Spleen (tissue), 11 donors: ENCODE data around the gene ERC2. TPM values are rescaled to one million over a fixed set of nuclear protein-coding genes. Genes with fewer than 3 reads are reported as not detected.
"Not testable (repeated sequence)": the region's sequence is repeated elsewhere in the genome, so short reads cannot be mapped to it uniquely, and the experiment has no call there.

Source experiments
- DNase-seq: peaks from one replicate; pipeline ENCODE4 v3.0.0-alpha.2; 2020
- H3K27ac ChIP-seq, 8 donors: fragments of 200-600 bp; sonication (generic) in 7 of 8; 1 replicate in 4 of 8; 2 replicates in 4 of 8; pipeline versions ENCODE4 v1.5.0 to v1.8.0; 2016 to 2021; ENCODE audit warnings: inconsistent platforms in 4 of 8, mild to moderate bottlenecking in 4 of 8, moderate library complexity in 1 of 8
- H3K27me3 ChIP-seq, 7 donors: fragments of 200-600 bp; sonication (generic) in 6 of 7; replicated peaks in 1 of 7; 1 replicate in 4 of 7; 2 replicates in 3 of 7; pipeline versions ENCODE4 v1.5.0 to v1.8.0; 2016 to 2021; ENCODE audit warnings: inconsistent platforms in 3 of 7, mild to moderate bottlenecking in 1 of 7
- H3K36me3 ChIP-seq, 6 donors: fragments of 200-600 bp; sonication (generic) in 5 of 6; 1 replicate in 4 of 6; 2 replicates in 2 of 6; pipeline versions ENCODE4 v1.5.0 to v1.8.0; 2016 to 2021; ENCODE audit warnings: inconsistent platforms in 2 of 6
- H3K4me1 ChIP-seq, 6 donors: fragments of 200-600 bp; sonication (generic) in 5 of 6; 1 replicate in 3 of 6; 2 replicates in 3 of 6; pipeline versions ENCODE4 v1.5.0 to v1.8.0; 2016 to 2021; ENCODE audit warnings: inconsistent platforms in 3 of 6
- H3K4me3 ChIP-seq, 8 donors: fragments of 200-600 bp; sonication (generic) in 7 of 8; 1 replicate in 4 of 8; 2 replicates in 4 of 8; pipeline versions ENCODE4 v1.5.0 to v1.8.0; 2016 to 2021; ENCODE audit warnings: inconsistent platforms in 4 of 8, mild to moderate bottlenecking in 4 of 8, moderate library complexity in 2 of 8
- H3K9me3 ChIP-seq, 8 donors: fragments of 200-600 bp; sonication (generic) in 7 of 8; 1 replicate in 4 of 8; 2 replicates in 4 of 8; pipeline versions ENCODE4 v1.5.0 to v1.8.0; 2016 to 2021; ENCODE audit warnings: inconsistent platforms in 4 of 8
- CTCF ChIP-seq, 11 experiments: fragments of 200-600 bp in 7 of 11; fragments of 450-650 bp in 4 of 11; sonication (generic) in 4 of 11; IDR thresholded peaks in 8 of 11; conservative IDR thresholded peaks in 3 of 11; 1 replicate in 7 of 11; 2 replicates in 4 of 11; pipeline versions ENCODE4 v1.4.0 to v1.8.0; 2016 to 2021; ENCODE audit warnings: antibody characterized with exemption in 11 of 11, inconsistent platforms in 4 of 11, mild to moderate bottlenecking in 1 of 11
- POLR2A ChIP-seq, 3 donors: fragments of 450-650 bp; IDR thresholded peaks; one replicate each; pipeline ENCODE4 v1.5.1; 2017; ENCODE audit warnings: antibody characterized with exemption in 3 of 3, mild to moderate bottlenecking in 1 of 3
- POLR2AphosphoS5 ChIP-seq, 3 donors: sonication (generic); formaldehyde crosslinking; IDR thresholded peaks; one replicate each; pipeline ENCODE4 v1.5.1; 2017; ENCODE audit warnings: antibody characterized with exemption in 3 of 3
- WGBS, 5 donors: extraction: QIAGEN DNeasy Blood & Tissue Kit in 3 of 5; methylation state at CpG; one replicate each; pipeline versions ENCODE4 v1.1.5 to v1.1.7; 2013 to 2018; 5-methylcytosine and 5-hydroxymethylcytosine counted together
- intact Hi-C: fragments of 100-400 bp; cut with DNase I; formaldehyde crosslinking; loops from one replicate; pipeline ENCODE4 v1.15.0; 2023; ENCODE audit warnings: low total_unique reads
- polyA plus RNA-seq, 3 donors: library from polyadenylated mRNA; stranded (reverse); fragments of 200-250 nt; gene quantifications; one replicate each; pipeline ENCODE4 v1.2.1, GENCODE V29; 2013
- total RNA-seq, 7 donors: library from RNA; depleted of rRNA in 3 of 7; stranded (reverse); fragments of >200 nt in 3 of 7; fragmentation: NEBNext Ultra II Directional in 4 of 7; extraction: Animal tissue kit (Norgen Biotek cat#: 25700) in 4 of 7; gene quantifications; one replicate each; pipeline versions ENCODE4 v1.1.0 to v1.2.1, GENCODE V29; 2016 to 2021
- donor health status: healthy with polysubstance abuse.
- donor health status: DM: no; HTN: no; CAD: no; lungs with moderate emphysema.
- donor health status: DM: no; HTN: no; CAD: no.
- donor health status: Bipolar disorder and iron deficiency.
- donor health status: healthy.
- donor health status: DM: no; HTN: no; CAD: no.
- donor health status: DM: yes; HTN: yes; CAD: no.

ERC2 gene
- total and polyA plus RNA-seq, 10 donors = 0.04 to 4.9 (median 0.39) TPM

GRCh38 chr3:56023546-56023945 lies 444.7 kb downstream of the ERC2 start:
- intact Hi-C loops = no loop called here
- no peak overlapping the region for H3K4me3 ChIP-seq
- H3K27ac ChIP-seq = no peak overlapping the region
- no peaks in the 10 kb centered on the region for H3K36me3 ChIP-seq
- TF ChIP-seq CTCF (IDR thresholded peaks at IDR 0.05 in 8 of 11, conservative IDR thresholded peaks at IDR 0.05 in 3 of 11) = no peak
- no peak for TF ChIP-seq POLR2AphosphoS5 (IDR thresholded peaks at IDR 0.05)
- no peak for TF ChIP-seq POLR2A (IDR thresholded peaks at IDR 0.05)
- H3K4me1 ChIP-seq = no peaks in the 10 kb centered on the region
- H3K27me3 ChIP-seq = no peaks in the 10 kb centered on the region
- 64 to 78% (median 76%) methylated on average over 2 of the region's 2 CpGs for WGBS, 5 donors
- H3K9me3 ChIP-seq = peaks cover 0 to 4% (median 0%) of the 10 kb centered on the region in 8 donors
- no peak for DNase-seq

GRCh38 chr3:56022619-56023018 lies 445.6 kb downstream of the ERC2 start:
- Histone ChIP-seq H3K9me3 (peaks cover 0 to 4% (median 0%) of the 10 kb centered on the region in 8 donors), H3K36me3 (no peaks in the 10 kb centered on the region), H3K27ac (no peak overlapping the region), H3K4me1 (no peaks in the 10 kb centered on the region), H3K4me3 (no peak overlapping the region), H3K27me3 (no peaks in the 10 kb centered on the region)
- no peak for DNase-seq
- intact Hi-C loops = no loop called here
- TF ChIP-seq CTCF (IDR thresholded peaks at IDR 0.05 in 8 of 11, conservative IDR thresholded peaks at IDR 0.05 in 3 of 11) (no peak), POLR2A (IDR thresholded peaks at IDR 0.05) (no peak), POLR2AphosphoS5 (IDR thresholded peaks at IDR 0.05) (no peak)

GRCh38 chr3:56019490-56020146 lies 448.6 kb downstream of the ERC2 start:
- no peak for DNase-seq
- no peak overlapping the region for H3K4me3 ChIP-seq
- peaks cover 0 to 8% (median 0%) of the 10 kb centered on the region in 8 donors for H3K9me3 ChIP-seq
- H3K27ac ChIP-seq = no peak overlapping the region
- no peaks in the 10 kb centered on the region for H3K27me3 ChIP-seq
- TF ChIP-seq CTCF (IDR thresholded peaks at IDR 0.05 in 8 of 11, conservative IDR thresholded peaks at IDR 0.05 in 3 of 11) (no peak), POLR2AphosphoS5 (IDR thresholded peaks at IDR 0.05) (no peak), POLR2A (IDR thresholded peaks at IDR 0.05) (no peak)
- intact Hi-C loops = no loop called here
- WGBS, 5 donors = 61 to 81% (median 73%) methylated on average over 4 of the region's 4 CpGs
- H3K36me3 ChIP-seq = no peaks in the 10 kb centered on the region
- H3K4me1 ChIP-seq = no peaks in the 10 kb centered on the region

- H3K27me3 ChIP-seq, H3K4me1 ChIP-seq, DNase-seq, intact Hi-C loops, H3K9me3 ChIP-seq, H3K36me3 ChIP-seq, H3K4me3 ChIP-seq, H3K27ac ChIP-seq: not testable (repeated sequence)
- 43 to 76% (median 56%) methylated on average over 1 of the region's 1 CpG for WGBS, 5 donors
Measured at GRCh38 chr3:56015374-56015773, 452.9 kb downstream of the ERC2 start.

- H3K27me3 ChIP-seq = no peaks in the 10 kb centered on the region
- no peak for DNase-seq
- WGBS, 5 donors = 92 to 96% (median 93%) methylated on average over 4 of the region's 4 CpGs
- TF ChIP-seq POLR2A (IDR thresholded peaks at IDR 0.05) = no peak
- no peak for TF ChIP-seq POLR2AphosphoS5 (IDR thresholded peaks at IDR 0.05)
- TF ChIP-seq CTCF (IDR thresholded peaks at IDR 0.05 in 8 of 11, conservative IDR thresholded peaks at IDR 0.05 in 3 of 11) = no peak
- H3K4me3 ChIP-seq = no peak overlapping the region
- H3K4me1 ChIP-seq = no peaks in the 10 kb centered on the region
- no peak overlapping the region for H3K27ac ChIP-seq
- H3K9me3 ChIP-seq = peaks cover 0 to 6% (median 0%) of the 10 kb centered on the region in 8 donors
- intact Hi-C loops = no loop called here
- no peaks in the 10 kb centered on the region for H3K36me3 ChIP-seq
Measured at GRCh38 chr3:56012721-56013120, 455.5 kb downstream of the ERC2 start.
